CD14-positive monocyte (primary cell): ENCODE results near the gene CDS1. TPM values are rescaled to one million over a fixed set of nuclear protein-coding genes. Genes with fewer than 3 reads are reported as not detected.

Experiments
- DNase-seq, 3 donors: peaks; one replicate each; pipeline ENCODE4 v3.0.0-alpha.2; 2011 to 2022
- H2AFZ ChIP-seq: 2 replicates; pipeline ENCODE4 v1.6.0; 2012; ENCODE audit warnings: mild to moderate bottlenecking, low read depth, low read length, inconsistent platforms; ENCODE audit not compliant: insufficient read depth, poor library complexity, severe bottlenecking
- H3K27ac ChIP-seq, 2 donors: 1 replicate in 1 of 2; 2 replicates in 1 of 2; pipeline ENCODE4 v1.5.1; 2012 to 2013; ENCODE audit warnings: low read length in 2 of 2, control low read depth in 1 of 2, inconsistent platforms in 1 of 2, low read depth in 1 of 2, mild to moderate bottlenecking in 1 of 2
- H3K27me3 ChIP-seq, 2 donors: one replicate each; pipeline versions ENCODE4 v1.6.0 to v1.6.1; 2011 to 2013; ENCODE audit warnings: low read length in 2 of 2; ENCODE audit not compliant: control insufficient read depth in 2 of 2, insufficient read depth in 2 of 2
- H3K36me3 ChIP-seq, 2 donors: replicated peaks in 1 of 2; 1 replicate in 1 of 2; 2 replicates in 1 of 2; pipeline versions ENCODE4 v1.5.1 to v1.6.1; 2012 to 2013; ENCODE audit warnings: low read length in 2 of 2, control low read depth in 1 of 2, inconsistent platforms in 1 of 2, mild to moderate bottlenecking in 1 of 2; ENCODE audit not compliant: insufficient read depth in 2 of 2, control insufficient read depth in 1 of 2
- H3K4me1 ChIP-seq, 2 donors: 1 replicate in 1 of 2; 2 replicates in 1 of 2; pipeline versions ENCODE4 v1.5.1 to v1.6.1; 2012 to 2013; ENCODE audit warnings: low read length in 2 of 2, control low read depth in 1 of 2, inconsistent platforms in 1 of 2, mild to moderate bottlenecking in 1 of 2, moderate library complexity in 1 of 2; ENCODE audit not compliant: insufficient read depth in 2 of 2, control insufficient read depth in 1 of 2
- H3K4me2 ChIP-seq: replicated peaks from 2 replicates; pipeline ENCODE3; 2012; ENCODE audit warnings: low read length, moderate library complexity, mild to moderate bottlenecking; ENCODE audit not compliant: poor library complexity, severe bottlenecking; ENCODE audit errors: extremely low read depth
- H3K4me3 ChIP-seq, 3 experiments: fragments of 200-600 bp in 1 of 3; sonication (generic) in 1 of 3; replicated peaks in 1 of 3; 1 replicate in 2 of 3; 2 replicates in 1 of 3; pipeline ENCODE4 v1.5.1; 2011 to 2013; ENCODE audit warnings: low read length in 3 of 3, mild to moderate bottlenecking in 3 of 3, control low read depth in 2 of 3, low read depth in 2 of 3, inconsistent platforms in 1 of 3, moderate library complexity in 1 of 3
- H3K79me2 ChIP-seq: 2 replicates; pipeline ENCODE4 v1.6.0; 2012; ENCODE audit warnings: mild to moderate bottlenecking, control low read depth, inconsistent platforms, low read length, moderate library complexity; ENCODE audit not compliant: insufficient read depth
- H3K9ac ChIP-seq: 2 replicates; pipeline ENCODE4 v1.6.0; 2017; ENCODE audit warnings: low read length, mild to moderate bottlenecking; ENCODE audit not compliant: insufficient read depth, poor library complexity, severe bottlenecking
- H3K9me3 ChIP-seq, 2 donors: replicated peaks in 1 of 2; 1 replicate in 1 of 2; 2 replicates in 1 of 2; pipeline versions ENCODE4 v1.5.1 to v1.6.1; 2012 to 2013; ENCODE audit warnings: low read length in 2 of 2, control low read depth in 1 of 2; ENCODE audit not compliant: control insufficient read depth in 1 of 2, insufficient read depth in 1 of 2
- H4K20me1 ChIP-seq: 2 replicates; pipeline ENCODE4 v1.6.0; 2012; ENCODE audit warnings: mild to moderate bottlenecking, low read length, control low read depth, moderate library complexity; ENCODE audit not compliant: insufficient read depth
- H3K27ac Mint-ChIP-seq, 7 donors: one replicate each; pipeline ENCODE4 v1.8.0; 2020; ENCODE audit warnings: mild to moderate bottlenecking in 7 of 7, mixed read lengths in 7 of 7, moderate library complexity in 6 of 7, inconsistent platforms in 2 of 7
- H3K27me3 Mint-ChIP-seq, 3 donors: one replicate each; pipeline ENCODE4 v1.8.0; 2021 to 2022; ENCODE audit warnings: low read depth in 3 of 3, mild to moderate bottlenecking in 3 of 3, mixed read lengths in 3 of 3, moderate library complexity in 3 of 3, inconsistent platforms in 1 of 3
- H3K36me3 Mint-ChIP-seq, 2 donors: one replicate each; pipeline ENCODE4 v1.8.0; 2020; ENCODE audit warnings: mixed read lengths in 2 of 2, inconsistent platforms in 1 of 2, mild to moderate bottlenecking in 1 of 2
- H3K4me1 Mint-ChIP-seq: one replicate; pipeline ENCODE4 v1.8.0; 2020; ENCODE audit warnings: mild to moderate bottlenecking, mixed read lengths
- H3K4me3 Mint-ChIP-seq, 2 donors: one replicate each; pipeline ENCODE4 v1.8.0; 2020; ENCODE audit warnings: mild to moderate bottlenecking in 2 of 2, mixed read lengths in 2 of 2, moderate library complexity in 1 of 2
- H3K9me3 Mint-ChIP-seq, 7 donors: one replicate each; pipeline ENCODE4 v1.8.0; 2020 to 2022; ENCODE audit warnings: mixed read lengths in 7 of 7, mild to moderate bottlenecking in 6 of 7, moderate library complexity in 6 of 7, inconsistent platforms in 2 of 7
- CTCF ChIP-seq: fragments of 200-600 bp; IDR thresholded peaks from one replicate; pipeline ENCODE4 v1.8.0; 2022; ENCODE audit warnings: antibody characterized with exemption, mild to moderate bottlenecking
- WGBS: methylation state at CpG from one replicate; pipeline ENCODE4 v1.1.5; 2013; ENCODE audit warnings: missing lambda C conversion rate; ENCODE audit not compliant: insufficient coverage; 5-methylcytosine and 5-hydroxymethylcytosine counted together
- intact Hi-C, 2 donors: fragments of 100-400 bp; cut with micrococcal nuclease; formaldehyde crosslinking; loops; one replicate each; pipeline versions ENCODE4 v1.15.0 to v1.15.1; 2023
- polyA plus RNA-seq, 3 donors: library from polyadenylated mRNA; depleted of rRNA in 1 of 3; unstranded in 2 of 3; stranded (reverse) in 1 of 3; fragments of 300-500 nt in 2 of 3; fragments of >200 nt in 1 of 3; fragmentation: Illumina TruSeq in 2 of 3; gene quantifications; 1 replicate in 2 of 3; 2 replicates in 1 of 3; pipeline ENCODE4 v1.2.3, GENCODE V29; 2012 to 2021

Gene CDS1
- polyA plus RNA-seq, 3 donors: 0.12 to 0.15 (median 0.13) TPM

GRCh38 chr4:84631573-84631972, 48.6 kb downstream of the CDS1 start:
- Histone ChIP-seq H3K9me3 (no peaks in the 10 kb centered on the region), H3K79me2 (no peaks in the 10 kb centered on the region), H3K36me3 (no peaks in the 10 kb centered on the region), H3K4me3 (no peak overlapping the region), H4K20me1 (no peaks in the 10 kb centered on the region), H3K27ac (no peak overlapping the region), H2AFZ (no peak overlapping the region), H3K4me2 (no peak overlapping the region), H3K4me1 (no peaks in the 10 kb centered on the region), H3K9ac (no peak overlapping the region), H3K27me3 (no peaks in the 10 kb centered on the region)
- H3K4me1 Mint-ChIP-seq: no peaks in the 10 kb centered on the region
- H3K27ac Mint-ChIP-seq: no peak overlapping the region
- H3K36me3 Mint-ChIP-seq: peaks cover 0 to 6% of the 10 kb centered on the region in 2 donors
- no peak for TF ChIP-seq CTCF
- intact Hi-C loops: no loop called here
- H3K4me3 Mint-ChIP-seq: no peak overlapping the region
- peaks cover 2 to 5% (median 4%) of the 10 kb centered on the region in 3 donors for H3K27me3 Mint-ChIP-seq
- no CpG with 5 or more reads among the region's 3 CpGs for WGBS
- H3K9me3 Mint-ChIP-seq: peaks cover 2 to 8% (median 6%) of the 10 kb centered on the region in 7 donors
- DNase-seq: no peak

- no peaks in the 10 kb centered on the region for H3K79me2 ChIP-seq
- intact Hi-C loops: no loop called here
- DNase-seq: no peak
- no CpG with 5 or more reads among the region's 2 CpGs for WGBS
- H3K27ac ChIP-seq: no peak overlapping the region
- H3K4me3 ChIP-seq: no peak overlapping the region
- Mint-ChIP-seq H3K4me1 (no peaks in the 10 kb centered on the region), H3K9me3 (peaks cover 2 to 11% (median 6%) of the 10 kb centered on the region in 7 donors), H3K27ac (no peak overlapping the region), H3K4me3 (no peak overlapping the region), H3K36me3 (peaks cover 0 to 8% of the 10 kb centered on the region in 2 donors), H3K27me3 (peaks cover 2 to 5% (median 4%) of the 10 kb centered on the region in 3 donors)
- no peak overlapping the region for H3K4me2 ChIP-seq
- H4K20me1 ChIP-seq: no peaks in the 10 kb centered on the region
- H3K36me3 ChIP-seq: no peaks in the 10 kb centered on the region
- no peaks in the 10 kb centered on the region for H3K27me3 ChIP-seq
- H2AFZ ChIP-seq: no peak overlapping the region
- H3K9me3 ChIP-seq: no peaks in the 10 kb centered on the region
- TF ChIP-seq CTCF: no peak
- no peaks in the 10 kb centered on the region for H3K4me1 ChIP-seq
- H3K9ac ChIP-seq: no peak overlapping the region
Observed at GRCh38 chr4:84632092-84632491, 49.2 kb downstream of the CDS1 start.
